Effector memory CD4-positive, alpha-beta T cell (primary cell): Measurements from ENCODE around the gene PAFAH1B1.
"Not testable (repeated sequence)": the region's sequence is repeated elsewhere in the genome, so short reads cannot be mapped to it uniquely, and the experiment has no call there.

ENCODE experiments used
- DNase-seq, 3 donors: peaks; one replicate each; pipeline ENCODE4 v3.0.0-alpha.2; 2020
- H3K27ac ChIP-seq: 2 replicates; pipeline ENCODE4 v1.7.0; 2013; ENCODE audit warnings: mild to moderate bottlenecking, low read length, moderate library complexity; ENCODE audit not compliant: insufficient read depth, poor library complexity, severe bottlenecking
- H3K27me3 ChIP-seq: replicated peaks from 2 replicates; pipeline ENCODE4 v1.7.0; 2013; ENCODE audit warnings: mild to moderate bottlenecking, low read length; ENCODE audit not compliant: insufficient read depth, control insufficient read depth, poor library complexity, severe bottlenecking
- H3K36me3 ChIP-seq: 2 replicates; pipeline ENCODE4 v1.7.0; 2013; ENCODE audit warnings: mild to moderate bottlenecking, low read length, moderate library complexity; ENCODE audit not compliant: control insufficient read depth, insufficient read depth
- H3K4me1 ChIP-seq: 2 replicates; pipeline ENCODE4 v1.7.0; 2013; ENCODE audit warnings: low read length, mild to moderate bottlenecking; ENCODE audit not compliant: control insufficient read depth, insufficient read depth, poor library complexity, severe bottlenecking
- H3K4me3 ChIP-seq: 2 replicates; pipeline ENCODE4 v1.7.0; 2013; ENCODE audit warnings: low read length, low read depth, mild to moderate bottlenecking; ENCODE audit not compliant: insufficient read depth, poor library complexity, severe bottlenecking
- H3K9me3 ChIP-seq: 2 replicates; pipeline ENCODE4 v1.7.0; 2013; ENCODE audit warnings: mild to moderate bottlenecking, low read length, moderate library complexity; ENCODE audit not compliant: control insufficient read depth
- total RNA-seq, 3 donors: gene quantifications; one replicate each; lab custom pipeline; 2026; lab: John Stamatoyannopoulos, UW

The PAFAH1B1 gene
- total RNA-seq = 135 to 179 (median 149) reads per million in 3 donors

DNA sequence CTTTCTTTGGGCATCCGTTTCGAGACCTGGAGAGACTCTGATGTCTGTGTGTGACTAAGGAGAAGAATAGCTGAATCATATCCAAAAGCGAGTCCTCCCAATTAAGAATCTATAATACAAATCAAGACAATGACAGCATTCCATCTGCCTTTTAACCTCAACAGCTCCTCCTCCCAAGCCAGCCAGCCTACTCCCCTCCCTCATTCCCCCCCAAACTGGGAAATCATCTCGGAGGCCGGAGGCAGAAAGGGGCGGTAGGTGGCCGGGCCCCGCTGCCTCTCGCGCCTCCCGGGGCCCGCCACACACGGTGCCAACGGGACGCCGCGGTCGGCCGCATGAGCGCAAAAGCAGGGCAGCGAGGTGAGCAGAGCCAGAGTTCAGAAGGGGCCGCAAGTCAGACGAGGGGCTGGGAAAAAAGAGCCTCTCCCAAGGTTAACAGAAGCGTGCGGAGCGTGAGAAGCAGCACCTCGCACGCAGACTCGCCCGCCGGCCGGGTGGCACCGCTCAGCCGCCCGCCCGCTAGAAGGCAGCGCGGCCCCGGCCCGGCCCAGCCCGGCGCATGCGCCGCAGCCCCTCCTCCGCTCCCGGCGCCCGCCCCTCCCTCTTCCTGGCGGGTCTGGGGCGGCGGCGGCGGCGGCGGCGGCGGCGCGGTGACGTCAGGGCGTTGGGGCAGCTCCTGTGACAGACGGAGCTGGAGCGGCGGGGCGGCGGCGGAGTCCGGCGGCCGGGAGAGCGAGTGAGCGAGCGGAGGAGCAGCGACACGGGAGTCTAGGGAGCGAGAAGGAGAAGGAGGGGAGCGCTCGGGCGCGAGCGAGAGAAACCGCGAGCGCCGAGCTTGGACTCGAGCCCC is at the start of gene PAFAH1B1:
PAFAH1B1 (plus strand) TSS at position 684 of the 850 bp plus-strand sequence. CDS start 44,635 bp downstream, outside the sequence.
- Histone ChIP-seq H3K4me1 (peaks cover 13% of the 10 kb centered on the region), H3K9me3 (no peaks in the 10 kb centered on the region), H3K27ac (peak within 1 kb of the TSS; percentile 97), H3K36me3 (no peaks in the 10 kb centered on the region), H3K4me3 (peak within 1 kb of the TSS; percentile 99), H3K27me3 (no peaks in the 10 kb centered on the region)
- peak; percentile 86 to 93 (median 91) for DNase-seq

DNA sequence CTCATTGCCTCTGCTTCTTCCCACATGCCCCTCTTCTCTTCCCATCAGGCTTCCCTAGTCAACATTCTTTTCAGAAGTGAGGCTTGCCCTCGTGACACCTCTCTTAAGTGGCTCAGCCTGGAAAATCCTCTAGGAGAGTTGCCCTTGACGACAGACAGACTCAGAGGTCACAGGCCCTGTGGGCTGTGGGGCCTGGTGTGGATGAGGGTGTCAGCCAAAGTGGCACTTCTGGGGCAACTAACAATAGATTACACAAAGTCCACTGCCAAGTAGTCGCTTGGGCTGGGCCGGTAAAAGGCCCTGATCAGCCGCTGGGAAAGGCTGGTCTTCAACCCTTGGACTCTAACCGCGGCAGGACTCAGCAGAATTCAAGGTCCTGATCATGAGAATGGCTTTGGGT is 48.1 kb upstream of the PAFAH1B1 start:
- Histone ChIP-seq H3K27me3 (no peaks in the 10 kb centered on the region), H3K27ac (no peak overlapping the region), H3K4me1 (no peaks in the 10 kb centered on the region), H3K4me3 (no peak overlapping the region), H3K36me3 (no peaks in the 10 kb centered on the region), H3K9me3 (no peaks in the 10 kb centered on the region)
- no peak for DNase-seq

DNA sequence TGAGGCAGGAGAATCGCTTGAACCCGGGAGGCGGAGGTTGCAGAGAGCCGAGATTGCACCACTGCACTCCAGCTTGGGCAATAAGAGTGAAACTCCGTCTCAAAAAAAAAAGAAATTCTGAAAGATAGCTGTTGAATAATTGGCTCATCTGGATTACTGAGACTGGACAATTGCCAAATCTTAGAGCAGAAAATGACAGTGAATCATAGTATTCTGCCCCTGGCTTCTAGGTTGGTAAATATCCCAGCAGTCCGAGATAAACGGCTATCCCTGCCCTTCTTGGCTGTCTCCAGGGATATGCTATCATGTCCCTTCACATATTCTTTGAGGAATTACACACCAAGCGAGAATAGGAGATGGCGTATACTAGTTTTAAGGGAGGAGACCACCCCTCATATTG is 46.3 kb upstream of the PAFAH1B1 start:
- DNase-seq = no peak
- Histone ChIP-seq H3K36me3 (no peaks in the 10 kb centered on the region), H3K4me3 (no peak overlapping the region), H3K27me3 (no peaks in the 10 kb centered on the region), H3K9me3 (no peaks in the 10 kb centered on the region), H3K27ac (no peak overlapping the region), H3K4me1 (no peaks in the 10 kb centered on the region)

DNA sequence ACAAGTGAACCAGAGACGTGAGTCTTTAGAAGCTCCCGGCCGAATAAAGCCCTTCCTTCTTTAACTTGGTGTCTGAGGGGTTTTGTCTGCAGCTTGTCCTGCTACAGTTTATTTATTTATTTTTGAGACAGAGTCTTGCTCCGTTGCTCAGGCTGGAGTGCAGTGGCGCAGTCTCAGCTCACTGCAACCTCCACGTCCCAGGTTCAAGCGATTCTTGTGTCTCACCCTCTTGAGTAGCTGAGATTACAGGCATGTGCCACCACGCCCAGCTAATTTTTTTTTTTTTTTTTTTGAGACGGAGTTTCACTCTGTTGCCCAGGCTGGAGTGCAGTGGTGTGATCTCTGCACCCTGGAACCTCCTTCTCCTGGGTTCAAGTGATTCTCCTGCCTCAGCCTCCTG is 45.4 kb upstream of the PAFAH1B1 start:
- DNase-seq, H3K27ac ChIP-seq, H3K27me3 ChIP-seq, H3K4me1 ChIP-seq, H3K9me3 ChIP-seq, H3K4me3 ChIP-seq, H3K36me3 ChIP-seq: not testable (repeated sequence)

DNA sequence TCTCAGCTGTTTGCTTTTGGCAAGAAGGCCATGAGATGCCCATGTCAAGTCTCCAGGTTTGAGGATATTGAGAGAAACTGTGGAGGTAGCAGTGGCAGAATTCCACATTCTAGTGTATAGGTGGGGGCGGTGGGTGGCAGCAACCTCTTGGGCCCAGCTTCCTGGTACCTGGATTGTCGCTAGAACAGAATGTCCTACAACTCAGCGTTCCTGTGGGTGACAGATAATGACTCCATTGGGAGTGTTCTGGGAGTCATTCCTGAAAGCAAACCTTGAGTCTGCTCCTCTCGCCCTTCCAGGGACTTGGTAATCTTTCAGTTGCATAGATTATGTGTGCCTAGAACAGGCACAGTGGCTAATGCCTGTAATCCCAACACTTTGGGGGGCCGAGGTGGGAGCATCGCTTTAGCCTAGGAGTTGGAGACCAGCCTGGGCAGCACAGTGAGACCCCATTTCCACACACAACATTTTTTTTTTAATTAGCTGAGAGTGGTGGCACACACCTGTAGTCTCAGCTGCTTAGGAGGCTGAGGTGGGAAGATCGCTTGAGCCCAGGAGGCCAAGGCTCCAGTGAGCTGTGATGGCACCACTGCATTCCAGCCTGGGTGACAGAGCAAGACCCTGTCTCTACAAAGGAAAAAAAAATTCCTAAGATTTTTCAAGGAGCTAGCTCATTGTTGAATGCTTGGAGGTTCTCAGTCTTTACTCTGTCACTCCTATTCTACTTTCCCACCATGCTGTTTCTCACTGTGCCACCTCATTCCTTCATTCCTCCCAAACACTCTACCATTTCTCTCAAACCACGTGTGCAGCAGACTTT is 43.9 kb upstream of the PAFAH1B1 start:
- Histone ChIP-seq H3K4me1 (no peaks in the 10 kb centered on the region), H3K27me3 (no peaks in the 10 kb centered on the region), H3K27ac (no peak overlapping the region), H3K9me3 (no peaks in the 10 kb centered on the region), H3K36me3 (no peaks in the 10 kb centered on the region), H3K4me3 (no peak overlapping the region)
- no peak for DNase-seq

DNA sequence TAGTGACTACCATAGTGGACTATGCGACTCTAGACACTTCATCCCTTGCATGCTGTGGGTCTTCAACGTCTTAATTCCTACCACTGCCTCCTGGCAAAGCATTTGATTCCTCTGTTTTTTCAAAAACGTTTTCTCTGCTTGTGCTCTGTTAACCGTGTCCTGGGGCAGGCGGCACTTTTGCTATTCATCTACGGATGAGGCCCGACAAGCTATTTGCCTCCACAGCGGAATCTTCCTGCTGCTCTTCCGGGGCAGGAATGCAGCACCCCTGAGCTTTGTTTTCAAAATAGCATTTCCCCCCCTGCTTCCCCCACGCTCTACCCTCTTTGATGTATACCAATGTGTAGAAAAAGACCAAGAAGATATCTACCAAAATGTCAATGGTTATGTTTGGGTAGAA is 42.0 kb upstream of the PAFAH1B1 start:
- Histone ChIP-seq H3K27me3 (no peaks in the 10 kb centered on the region), H3K4me1 (no peaks in the 10 kb centered on the region), H3K4me3 (no peak overlapping the region), H3K27ac (no peak overlapping the region), H3K9me3 (no peaks in the 10 kb centered on the region), H3K36me3 (no peaks in the 10 kb centered on the region)
- no peak for DNase-seq

DNA sequence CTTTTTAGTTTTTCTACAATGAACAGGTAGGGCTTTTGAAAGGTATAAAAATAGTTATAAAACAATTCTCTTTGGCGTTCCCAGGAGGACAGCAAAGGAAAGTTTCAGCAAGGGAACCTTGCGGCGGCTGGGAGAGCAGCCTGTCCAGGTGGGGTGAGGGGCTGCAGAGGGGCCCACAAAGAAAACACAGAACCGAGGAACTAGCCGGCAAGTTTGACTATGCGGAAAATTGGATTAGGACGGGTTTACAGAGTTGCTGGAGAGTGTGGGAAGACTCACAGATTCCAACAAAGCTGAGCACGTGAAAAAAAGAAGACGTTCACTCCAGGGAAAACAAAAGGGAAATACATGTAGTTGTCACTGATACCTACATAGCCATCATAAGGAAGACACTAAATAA is 41.5 kb upstream of the PAFAH1B1 start:
- no peak for DNase-seq

DNA sequence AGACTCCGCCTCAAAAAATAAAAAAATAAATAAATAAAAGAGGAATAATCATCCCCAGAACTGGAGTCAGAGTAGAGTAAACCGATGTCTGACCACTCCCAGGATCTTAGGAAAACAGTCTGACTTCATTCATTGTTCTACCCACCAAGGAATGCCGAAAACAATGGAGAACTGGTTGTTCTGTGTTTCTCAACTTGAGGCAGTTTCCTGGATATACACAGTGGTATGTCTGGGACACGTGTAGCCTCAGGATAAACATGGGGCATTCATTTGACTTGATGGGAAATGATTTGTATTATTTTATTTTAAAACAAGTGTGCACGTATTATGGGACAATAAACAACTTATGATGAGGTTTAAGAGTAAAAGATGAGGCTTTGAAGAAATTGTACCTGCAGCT is 32.8 kb upstream of the PAFAH1B1 start:
- H3K9me3 ChIP-seq = no peaks in the 10 kb centered on the region
- DNase-seq = no peak

More for the DNA sequence above, 41.5 kb upstream of the PAFAH1B1 start:
- Histone ChIP-seq H3K27ac (no peak overlapping the region), H3K9me3 (no peaks in the 10 kb centered on the region), H3K36me3 (no peaks in the 10 kb centered on the region), H3K4me3 (no peak overlapping the region), H3K27me3 (no peaks in the 10 kb centered on the region), H3K4me1 (no peaks in the 10 kb centered on the region)

DNA sequence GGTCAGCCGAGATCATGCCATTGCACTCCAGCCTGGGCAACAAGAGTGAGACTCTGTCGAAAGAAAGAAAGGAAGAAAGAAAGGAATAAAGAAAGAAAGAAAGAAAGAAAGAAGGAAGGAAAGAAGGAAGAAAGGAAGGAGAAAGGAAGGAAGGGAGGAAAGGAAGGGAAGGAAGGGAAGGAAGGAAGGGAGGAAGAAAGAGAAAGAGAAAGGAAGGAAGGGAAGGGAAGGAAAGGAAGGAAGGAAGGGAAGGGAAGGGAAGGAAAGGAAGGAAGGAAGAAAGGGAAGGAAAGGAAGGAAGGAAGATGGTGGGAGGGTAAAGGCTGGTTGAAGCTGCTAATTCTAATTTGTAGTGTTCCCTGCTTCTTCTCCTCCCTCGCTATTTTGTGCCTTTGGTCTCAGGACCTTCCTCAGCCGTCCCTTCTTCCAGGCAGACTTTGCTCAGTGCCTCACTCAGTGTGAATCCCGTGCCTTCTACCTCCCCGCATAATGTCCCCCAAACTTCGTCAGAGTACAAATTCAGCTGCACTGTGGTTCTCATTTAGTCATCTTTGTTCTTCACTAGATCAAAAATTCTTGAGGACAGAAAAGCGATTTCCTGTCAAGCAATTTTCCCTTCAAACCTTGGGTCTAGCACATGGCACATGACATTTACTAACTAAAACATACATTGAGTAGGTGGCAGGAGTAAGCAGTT is 31.1 kb upstream of the PAFAH1B1 start:
- Histone ChIP-seq H3K4me1 (no peaks in the 10 kb centered on the region), H3K4me3 (no peak overlapping the region), H3K9me3 (no peaks in the 10 kb centered on the region), H3K27ac (no peak overlapping the region), H3K36me3 (no peaks in the 10 kb centered on the region), H3K27me3 (no peaks in the 10 kb centered on the region)
- DNase-seq = no peak

More for the DNA sequence above, 32.8 kb upstream of the PAFAH1B1 start:
- H3K36me3 ChIP-seq = no peaks in the 10 kb centered on the region
- H3K4me1 ChIP-seq = no peaks in the 10 kb centered on the region
- H3K27ac ChIP-seq = no peak overlapping the region
- H3K4me3 ChIP-seq = no peak overlapping the region
- H3K27me3 ChIP-seq = no peaks in the 10 kb centered on the region
